Transverse colon (tissue), 4 donors: ENCODE measurements around the gene MESP1.

ENCODE experiments used
- CTCF ChIP-seq, 5 experiments: fragments of 200-600 bp in 3 of 5; fragments of 450-650 bp in 2 of 5; sonication (generic) in 3 of 5; IDR thresholded peaks; 1 replicate in 2 of 5; 2 replicates in 3 of 5; pipeline ENCODE4 v1.5.1; 2016 to 2017; ENCODE audit warnings: antibody characterized with exemption in 5 of 5, inconsistent platforms in 3 of 5, mild to moderate bottlenecking in 2 of 5, moderate library complexity in 1 of 5
- EP300 ChIP-seq: sonication (generic); formaldehyde crosslinking; IDR thresholded peaks from one replicate; pipeline ENCODE4 v1.6.1; 2017; ENCODE audit warnings: antibody characterized with exemption, low read depth
- POLR2A ChIP-seq: fragments of 450-650 bp; IDR thresholded peaks from one replicate; pipeline ENCODE4 v1.6.1; 2016; ENCODE audit warnings: antibody characterized with exemption, mild to moderate bottlenecking, moderate library complexity
- POLR2AphosphoS5 ChIP-seq, 3 donors: sonication (generic); formaldehyde crosslinking; IDR thresholded peaks; one replicate each; pipeline ENCODE4 v1.6.1; 2016; ENCODE audit warnings: antibody characterized with exemption in 3 of 3

- no peak for TF ChIP-seq POLR2AphosphoS5 (IDR thresholded peaks at IDR 0.05)
- TF ChIP-seq CTCF (IDR thresholded peaks at IDR 0.05), result no peak
- no peak for TF ChIP-seq EP300
- no peak for TF ChIP-seq POLR2A
Observed at GRCh38 chr15:89799918-89800498, 49.0 kb upstream of the MESP1 start.
